GM19238 (cell line): ENCODE results near the gene TTK.

Source experiments
- DNase-seq: peaks from one replicate; pipeline ENCODE4 v3.0.0; 2011; ENCODE audit warnings: low spot score; ENCODE audit not compliant: insufficient read length

TTK gene

GRCh38 chr6:80004173-80005072 lies at the start of gene TTK:
TTK (plus strand) TSS chr6:80004649; CDS start chr6:80005844, 1,195 bp downstream.
- DNase-seq = peak; percentile 69

GRCh38 chr6:79954849-79955248 lies 49.6 kb upstream of the TTK start:
- no peak for DNase-seq

DNA sequence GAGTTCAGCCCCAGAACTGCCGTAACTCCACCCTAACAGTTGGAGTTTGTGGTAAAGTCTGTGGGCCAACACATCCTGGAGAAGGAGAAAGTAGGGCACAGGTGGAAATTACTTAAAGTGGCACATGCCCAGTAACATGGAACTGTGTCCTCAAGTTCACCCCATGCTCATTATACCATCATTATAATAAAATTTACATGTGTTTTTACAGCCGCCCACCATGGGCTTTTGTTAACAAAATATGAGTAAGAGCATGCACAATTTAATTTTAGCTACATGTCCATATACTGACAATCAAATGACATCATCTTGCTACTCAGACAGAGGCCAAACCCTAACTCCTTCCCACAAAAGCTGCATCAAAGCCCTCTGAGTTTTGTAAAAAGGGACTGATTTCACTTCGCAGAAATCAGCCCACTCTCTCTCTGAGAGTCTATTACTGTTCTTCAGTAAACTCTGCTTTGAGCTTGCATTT lies 39.8 kb upstream of the TTK start:
- DNase-seq = no peak

- DNase-seq = no peak
Measured at GRCh38 chr6:79967178-79967577, 37.3 kb upstream of the TTK start.

GRCh38 chr6:79969784-79970183 lies 34.7 kb upstream of the TTK start:
- DNase-seq = no peak

- no peak for DNase-seq
Measured at GRCh38 chr6:79971193-79971592, 33.3 kb upstream of the TTK start.

DNA sequence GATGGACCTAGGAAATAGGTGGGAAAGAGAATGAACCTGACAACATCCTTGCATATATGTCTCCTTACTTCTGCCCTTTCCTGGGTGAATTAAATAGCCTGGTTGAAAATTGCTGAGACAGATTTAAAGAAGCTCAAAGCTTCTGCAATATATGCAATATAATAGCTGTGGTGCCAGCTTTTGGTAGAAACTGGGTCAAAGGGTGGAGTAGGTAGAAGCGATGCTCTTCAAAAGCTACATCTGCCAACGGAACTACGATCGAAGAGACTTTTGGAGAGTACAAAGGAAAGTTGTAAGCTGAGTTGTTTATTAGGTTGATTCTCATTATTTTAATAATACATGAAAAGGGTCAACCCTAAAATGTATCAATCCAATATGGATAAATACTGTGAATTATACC lies 22.8 kb upstream of the TTK start:
- DNase-seq = no peak

GRCh38 chr6:79984261-79984660 lies 20.2 kb upstream of the TTK start:
- DNase-seq = no peak

DNA sequence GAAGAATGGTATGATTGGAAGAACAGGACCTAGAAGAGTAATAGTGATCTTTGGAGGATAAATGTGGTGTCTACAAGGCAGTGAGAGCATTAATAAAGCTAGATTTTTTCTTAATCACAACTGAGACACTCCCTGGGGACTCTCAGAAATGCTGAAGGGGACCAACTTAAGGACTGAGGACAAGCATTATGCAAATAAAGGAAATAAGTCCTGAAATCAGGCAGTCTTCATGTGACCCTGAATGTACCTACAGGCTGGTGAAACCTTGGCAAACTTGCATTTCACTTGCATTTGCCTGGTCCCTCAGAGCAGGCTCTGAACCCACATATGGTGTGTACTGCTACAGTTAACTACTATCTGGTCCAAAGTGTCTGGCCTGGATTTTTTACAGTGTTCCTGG lies 19.3 kb upstream of the TTK start:
- DNase-seq = no peak

- DNase-seq = no peak
Measured at GRCh38 chr6:79989641-79990040, 14.8 kb upstream of the TTK start.

- no peak for DNase-seq
Measured at GRCh38 chr6:79993012-79993910, 11.2 kb upstream of the TTK start.

DNA sequence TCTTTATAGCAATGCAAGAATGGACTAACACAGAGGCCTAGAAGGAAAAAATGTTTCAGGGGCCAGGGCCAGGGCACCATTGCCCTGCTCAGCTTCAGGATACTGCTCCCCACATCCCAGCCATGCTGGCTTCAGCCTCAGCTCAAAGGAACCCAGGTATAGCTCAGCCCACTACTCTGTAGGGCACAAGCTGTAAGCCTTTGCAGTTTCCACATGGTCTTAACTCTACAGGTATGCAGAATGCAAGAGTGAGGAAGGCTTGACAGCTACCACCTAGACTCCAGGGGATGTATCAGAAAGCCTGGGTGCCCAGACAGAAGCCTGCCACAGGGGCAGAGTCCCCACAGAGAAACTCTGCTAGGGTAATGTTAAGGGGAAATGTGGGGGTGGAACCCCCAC lies 10.5 kb upstream of the TTK start:
- DNase-seq = no peak

GRCh38 chr6:79997728-79998127 lies 6.7 kb upstream of the TTK start:
- DNase-seq = no peak

- DNase-seq = no peak
Measured at GRCh38 chr6:80001337-80001736, 3.1 kb upstream of the TTK start.

GRCh38 chr6:80003826-80004172 lies 650 bp upstream of the TTK start:
- no peak for DNase-seq

DNA sequence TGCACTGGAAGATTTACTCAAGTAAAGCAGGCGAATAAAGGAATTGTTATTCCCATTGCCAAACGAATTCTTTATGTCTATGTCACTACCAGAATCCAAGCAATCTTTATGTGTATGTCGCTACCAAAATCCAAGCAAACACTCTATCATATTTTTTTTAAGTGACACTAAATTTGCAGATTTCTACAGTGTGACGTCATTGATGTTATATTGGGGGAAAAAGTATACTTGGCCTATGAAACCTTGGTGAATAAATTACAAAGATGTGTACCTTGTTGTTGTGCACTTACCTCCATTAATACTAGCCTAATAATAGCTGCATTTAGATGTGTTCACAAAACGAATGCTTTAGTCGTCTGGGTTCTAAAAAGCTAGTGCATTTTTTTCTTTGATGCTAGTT lies 957 bp downstream of the TTK start:
- DNase-seq = no peak

DNA sequence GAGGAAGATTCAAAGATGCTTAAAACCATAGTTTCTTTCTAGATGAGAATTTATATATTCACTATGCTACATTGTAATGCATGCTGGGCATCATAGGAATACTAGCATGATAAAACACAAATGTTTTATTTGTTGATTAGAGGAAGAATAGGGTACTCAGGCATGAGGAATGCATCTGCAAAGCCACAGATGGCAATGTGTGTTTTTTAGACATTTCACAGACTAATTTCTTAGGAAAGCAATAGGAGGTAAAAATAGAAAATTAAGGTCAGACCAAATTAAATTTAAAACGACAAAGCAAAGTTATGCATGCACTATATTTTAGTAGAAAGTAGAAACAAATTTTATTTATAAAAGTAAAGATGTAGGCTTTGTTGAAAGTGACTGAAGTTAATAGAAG lies 2.1 kb downstream of the TTK start:
- no peak for DNase-seq

DNA sequence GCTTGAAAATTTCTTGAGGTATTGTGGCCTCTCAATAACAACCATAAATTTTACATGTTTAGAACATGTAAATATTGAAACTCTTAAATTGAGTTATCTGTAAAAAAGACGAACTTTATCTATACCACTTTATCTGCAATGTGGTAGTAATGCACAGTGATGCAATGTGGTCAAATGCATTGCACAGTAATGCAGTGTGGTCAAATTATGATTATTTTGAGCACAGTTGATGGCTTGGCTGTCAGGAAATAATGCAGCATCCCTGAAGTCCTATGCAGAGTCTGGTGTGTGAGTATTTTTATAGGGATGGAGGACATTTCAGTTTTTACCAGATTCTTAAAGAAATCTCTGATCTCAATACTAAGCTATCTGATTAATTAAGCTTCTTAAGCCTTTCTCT lies 5.1 kb downstream of the TTK start:
- no peak for DNase-seq

GRCh38 chr6:80010288-80010687 lies 5.8 kb downstream of the TTK start:
- no peak for DNase-seq

DNA sequence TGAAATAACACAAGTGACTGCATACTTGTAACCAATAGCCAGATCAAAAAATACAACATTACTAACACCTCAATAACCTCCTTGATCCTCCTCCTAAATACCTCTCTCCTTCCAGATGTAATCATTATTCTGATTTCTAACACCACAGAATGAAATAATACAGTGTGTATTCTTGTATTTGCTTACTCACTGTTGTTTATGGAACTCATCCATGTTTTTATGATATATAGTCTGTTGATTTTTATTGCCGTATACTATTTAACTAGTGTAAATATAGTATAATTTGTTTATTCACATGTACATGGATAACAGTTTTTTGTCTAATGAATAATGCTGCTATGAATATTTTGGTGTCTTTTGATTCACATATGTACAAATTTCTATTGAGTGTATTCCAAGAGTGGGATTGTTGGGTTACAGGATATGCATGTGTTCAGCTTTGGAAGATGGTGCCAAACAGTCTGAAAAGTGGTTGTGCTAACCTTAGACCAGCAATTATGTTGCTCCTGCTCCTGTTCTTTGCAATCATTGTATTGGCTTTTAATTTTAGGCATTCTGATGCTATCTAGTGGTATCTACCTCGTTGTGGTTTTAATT lies 11.5 kb downstream of the TTK start:
- DNase-seq = no peak

DNA sequence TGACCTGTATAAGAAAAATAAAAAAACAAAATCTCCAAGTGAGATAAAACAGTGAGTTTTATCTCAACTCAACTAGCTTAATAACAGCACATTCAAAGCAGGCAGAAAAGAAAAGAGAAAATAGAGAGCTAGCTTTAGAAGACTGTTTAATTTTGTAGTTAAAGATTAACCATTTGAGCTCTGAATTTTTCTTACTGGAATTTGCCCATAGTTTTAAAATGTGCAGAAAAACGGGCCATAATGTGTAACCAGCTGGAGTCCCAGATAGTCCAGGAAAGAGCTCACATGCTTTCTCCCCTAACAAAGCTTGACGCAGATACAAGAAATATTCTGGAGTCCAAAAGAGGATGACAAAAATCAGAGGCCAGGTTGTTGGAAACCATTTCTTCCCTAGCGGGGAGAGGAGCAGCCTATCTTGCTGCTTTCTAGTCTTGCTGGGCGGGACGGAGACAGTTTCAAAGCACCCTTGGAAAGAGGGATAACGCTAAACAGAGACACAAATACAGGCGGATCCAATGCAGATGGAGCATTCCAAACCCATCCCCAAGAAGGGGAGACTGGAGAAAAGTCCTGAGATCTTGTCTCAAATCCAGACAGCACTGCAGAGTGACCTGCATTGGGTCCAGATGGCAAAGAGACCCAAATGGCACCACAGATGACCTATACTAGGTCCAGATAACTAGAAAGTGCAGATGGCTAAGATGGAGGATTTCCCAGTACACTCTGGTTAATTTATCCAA lies 16.1 kb downstream of the TTK start:
- DNase-seq = no peak
